ENCODE data around the gene LCN6. TPM values are rescaled to one million over a fixed set of nuclear protein-coding genes. Genes with fewer than 3 reads are reported as not detected.

Gene LCN6
- total RNA-seq, 2 donors from 2014 or later, result 7.8 to 16.2 TPM

DNA sequence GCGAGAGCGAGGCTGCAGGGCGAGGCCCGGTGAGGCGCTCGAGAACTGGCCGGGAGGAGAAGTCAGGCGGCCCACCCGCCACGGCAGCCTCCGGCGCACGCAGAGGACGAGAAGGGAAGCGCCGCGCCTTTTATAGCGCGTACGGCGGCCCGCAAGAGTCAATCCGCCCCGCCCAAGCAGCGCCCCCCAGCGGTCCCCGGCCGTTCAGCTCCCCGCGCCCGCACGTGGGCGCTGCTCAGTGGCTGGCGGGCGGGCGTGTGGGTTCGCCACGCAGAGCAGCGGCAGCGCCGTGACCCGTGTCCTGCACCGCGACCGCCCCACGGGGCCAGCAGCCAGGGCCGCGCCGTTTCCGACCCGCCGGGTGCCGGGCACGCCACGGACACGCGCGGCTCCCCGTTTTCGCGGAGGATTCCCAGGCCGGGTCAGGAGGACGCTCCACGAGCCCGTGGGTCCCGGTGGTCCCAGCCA, 20.2 kb downstream of the LCN6 start:
- TF ChIP-seq POLR2A (IDR thresholded peaks at IDR 0.05) (peak; percentile 94), POLR2AphosphoS5 (IDR thresholded peaks at IDR 0.05) (peak; percentile 96)
- TF ChIP-seq, protein P1, sequence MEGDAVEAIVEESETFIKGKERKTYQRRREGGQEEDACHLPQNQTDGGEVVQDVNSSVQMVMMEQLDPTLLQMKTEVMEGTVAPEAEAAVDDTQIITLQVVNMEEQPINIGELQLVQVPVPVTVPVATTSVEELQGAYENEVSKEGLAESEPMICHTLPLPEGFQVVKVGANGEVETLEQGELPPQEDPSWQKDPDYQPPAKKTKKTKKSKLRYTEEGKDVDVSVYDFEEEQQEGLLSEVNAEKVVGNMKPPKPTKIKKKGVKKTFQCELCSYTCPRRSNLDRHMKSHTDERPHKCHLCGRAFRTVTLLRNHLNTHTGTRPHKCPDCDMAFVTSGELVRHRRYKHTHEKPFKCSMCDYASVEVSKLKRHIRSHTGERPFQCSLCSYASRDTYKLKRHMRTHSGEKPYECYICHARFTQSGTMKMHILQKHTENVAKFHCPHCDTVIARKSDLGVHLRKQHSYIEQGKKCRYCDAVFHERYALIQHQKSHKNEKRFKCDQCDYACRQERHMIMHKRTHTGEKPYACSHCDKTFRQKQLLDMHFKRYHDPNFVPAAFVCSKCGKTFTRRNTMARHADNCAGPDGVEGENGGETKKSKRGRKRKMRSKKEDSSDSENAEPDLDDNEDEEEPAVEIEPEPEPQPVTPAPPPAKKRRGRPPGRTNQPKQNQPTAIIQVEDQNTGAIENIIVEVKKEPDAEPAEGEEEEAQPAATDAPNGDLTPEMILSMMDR (IDR thresholded peaks at IDR 0.05), result peak; percentile 94 to 100 (median 98)
- H3K9me3 ChIP-seq, result no peaks in the 10 kb centered on the region
- H3K27me3 ChIP-seq (replicated peaks; ENCODE audit: insufficient read depth), result no peaks in the 10 kb centered on the region
- peaks cover 0 to 4% of the 10 kb centered on the region in 2 donors for H3K36me3 ChIP-seq
- peak; percentile 83 for DNase-seq (ENCODE audit: low spot score)
- intact Hi-C loops (cut with DNase I), result loop anchor here (10.0 kb wide), 1 partner anchor 117 kb away; the partner anchor contains the start of genes AJM1 and PHPT1
- H3K4me3 ChIP-seq, result peak overlapping the region; percentile 78 to 84
- H3K27ac ChIP-seq, result peak overlapping the region; percentile 62 to 78
- peaks cover 14% of the 10 kb centered on the region for H3K4me1 ChIP-seq (replicated peaks)
- under 1% methylated on average over 58 of the region's 66 CpGs for WGBS

- Histone ChIP-seq H3K9me3 (no peaks in the 10 kb centered on the region), H3K27ac (peak overlapping the region in 1 of 2 donors; percentile 67), H3K36me3 (peaks cover 0 to 5% of the 10 kb centered on the region in 2 donors), H3K4me1 (replicated peaks) (peaks cover 14% of the 10 kb centered on the region), H3K4me3 (peak overlapping the region; percentile 78 to 84), H3K27me3 (replicated peaks; ENCODE audit: insufficient read depth) (no peaks in the 10 kb centered on the region)
- TF ChIP-seq POLR2AphosphoS5 (IDR thresholded peaks at IDR 0.05) (peak; percentile 5), POLR2A (IDR thresholded peaks at IDR 0.05) (no peak)
- TF ChIP-seq, protein P1 (IDR thresholded peaks at IDR 0.05), result peak in 3 of 4 experiments; percentile 22 to 56 (median 44)
- no peak for DNase-seq (ENCODE audit: low spot score)
- 17% methylated on average over 18 of the region's 18 CpGs for WGBS
- intact Hi-C loops (cut with DNase I), result loop anchor here (10.0 kb wide), 1 partner anchor 118 kb away; the partner anchor contains the start of genes AJM1 and PHPT1
These were observed 21.6 kb downstream of the LCN6 start for GRCh38 chr9:136726631-136727191.

- H3K27me3 ChIP-seq (replicated peaks; ENCODE audit: insufficient read depth), result no peaks in the 10 kb centered on the region
- no peaks in the 10 kb centered on the region for H3K9me3 ChIP-seq
- 27% methylated on average over 12 of the region's 16 CpGs for WGBS
- no peak for TF ChIP-seq POLR2A (IDR thresholded peaks at IDR 0.05)
- TF ChIP-seq, protein P1 (IDR thresholded peaks at IDR 0.05), result no peak
- TF ChIP-seq POLR2AphosphoS5 (IDR thresholded peaks at IDR 0.05), result no peak
- peaks cover 14% of the 10 kb centered on the region for H3K4me1 ChIP-seq (replicated peaks)
- H3K4me3 ChIP-seq, result peak overlapping the region in 1 of 2 donors; percentile 84
- peak overlapping the region; percentile 32 to 67 for H3K27ac ChIP-seq
- intact Hi-C loops (cut with DNase I), result loop anchor here (10.0 kb wide), 1 partner anchor 119 kb away; the partner anchor contains the start of genes AJM1 and PHPT1
- DNase-seq (ENCODE audit: low spot score), result no peak
- peaks cover 0 to 5% of the 10 kb centered on the region in 2 donors for H3K36me3 ChIP-seq
These were observed 22.2 kb downstream of the LCN6 start for GRCh38 chr9:136726118-136726517.

GRCh38 chr9:136725612-136726011, 22.7 kb downstream of the LCN6 start:
- peaks cover 14% of the 10 kb centered on the region for H3K4me1 ChIP-seq (replicated peaks)
- intact Hi-C loops (cut with DNase I), result loop anchor here (10.0 kb wide), 1 partner anchor 119 kb away; the partner anchor contains the start of genes AJM1 and PHPT1
- H3K4me3 ChIP-seq, result peak overlapping the region in 1 of 2 donors; percentile 84
- no peaks in the 10 kb centered on the region for H3K27me3 ChIP-seq (replicated peaks; ENCODE audit: insufficient read depth)
- H3K27ac ChIP-seq, result peak overlapping the region; percentile 32 to 67
- no peaks in the 10 kb centered on the region for H3K9me3 ChIP-seq
- WGBS, result 55% methylated on average over 10 of the region's 10 CpGs
- TF ChIP-seq POLR2AphosphoS5 (IDR thresholded peaks at IDR 0.05) (peak; percentile 19), POLR2A (IDR thresholded peaks at IDR 0.05) (no peak)
- TF ChIP-seq, protein P1 (IDR thresholded peaks at IDR 0.05), result no peak
- peak; percentile 48 for DNase-seq (ENCODE audit: low spot score)
- H3K36me3 ChIP-seq, result peaks cover 0 to 5% of the 10 kb centered on the region in 2 donors

All from prostate gland (tissue), 2 donors.